ENCODE data around the gene MASP1. TPM values are rescaled to one million over a fixed set of nuclear protein-coding genes. Genes with fewer than 3 reads are reported as not detected.

MASP1 gene
- total RNA-seq, 2 experiments from 2014 or later: not detected

GRCh38 chr3:187230011-187230410 lies 61.5 kb downstream of the MASP1 start:
- ChIA-PET POLR2A (interaction anchor here (1.2 kb wide), 1 partner anchor 21 kb away, joined by 3 read pairs; no protein-coding TSS in a partner anchor), CTCF (ENCODE audit: unreplicated experiment) (no interaction called here)
- Histone ChIP-seq H2AFZ (ENCODE audit: low read length) (no peak overlapping the region), H3K4me1 (ENCODE audit: insufficient read depth, low read length, poor library complexity, severe bottlenecking) (no peaks in the 10 kb centered on the region), H3K36me3 (ENCODE audit: insufficient read depth, low read length) (no peaks in the 10 kb centered on the region), H3K27ac (ENCODE audit: low read depth, low read length, poor library complexity, severe bottlenecking) (no peak overlapping the region), H3K9me2 (ENCODE audit: insufficient read depth, low read length) (no peaks in the 10 kb centered on the region), H3K9me3 (ENCODE audit: low read length) (no peaks in the 10 kb centered on the region), H3K79me2 (ENCODE audit: insufficient read depth, low read depth, low read length) (no peaks in the 10 kb centered on the region), H4K20me1 (ENCODE audit: insufficient read depth, low read length) (no peaks in the 10 kb centered on the region), H3K4me2 (ENCODE audit: low read length) (no peak overlapping the region), H3K4me3 (ENCODE audit: low read depth, low read length, poor library complexity, severe bottlenecking) (no peak overlapping the region)
- no TSS peak for BruUV-seq (replicated peaks)
- intact Hi-C loops (cut with micrococcal nuclease; ENCODE audit: unreplicated experiment): no loop called here
- no peak for DNase-seq (ENCODE audit: low spot score)
- TF ChIP-seq EZH2phosphoT487 (IDR thresholded peaks at IDR 0.05; ENCODE audit: borderline replicate concordance, low read depth, low read length): no peak
- TF ChIP-seq, protein P1, sequence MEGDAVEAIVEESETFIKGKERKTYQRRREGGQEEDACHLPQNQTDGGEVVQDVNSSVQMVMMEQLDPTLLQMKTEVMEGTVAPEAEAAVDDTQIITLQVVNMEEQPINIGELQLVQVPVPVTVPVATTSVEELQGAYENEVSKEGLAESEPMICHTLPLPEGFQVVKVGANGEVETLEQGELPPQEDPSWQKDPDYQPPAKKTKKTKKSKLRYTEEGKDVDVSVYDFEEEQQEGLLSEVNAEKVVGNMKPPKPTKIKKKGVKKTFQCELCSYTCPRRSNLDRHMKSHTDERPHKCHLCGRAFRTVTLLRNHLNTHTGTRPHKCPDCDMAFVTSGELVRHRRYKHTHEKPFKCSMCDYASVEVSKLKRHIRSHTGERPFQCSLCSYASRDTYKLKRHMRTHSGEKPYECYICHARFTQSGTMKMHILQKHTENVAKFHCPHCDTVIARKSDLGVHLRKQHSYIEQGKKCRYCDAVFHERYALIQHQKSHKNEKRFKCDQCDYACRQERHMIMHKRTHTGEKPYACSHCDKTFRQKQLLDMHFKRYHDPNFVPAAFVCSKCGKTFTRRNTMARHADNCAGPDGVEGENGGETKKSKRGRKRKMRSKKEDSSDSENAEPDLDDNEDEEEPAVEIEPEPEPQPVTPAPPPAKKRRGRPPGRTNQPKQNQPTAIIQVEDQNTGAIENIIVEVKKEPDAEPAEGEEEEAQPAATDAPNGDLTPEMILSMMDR (conservative IDR thresholded peaks at IDR 0.05; ENCODE audit: low read length): no peak

DNA sequence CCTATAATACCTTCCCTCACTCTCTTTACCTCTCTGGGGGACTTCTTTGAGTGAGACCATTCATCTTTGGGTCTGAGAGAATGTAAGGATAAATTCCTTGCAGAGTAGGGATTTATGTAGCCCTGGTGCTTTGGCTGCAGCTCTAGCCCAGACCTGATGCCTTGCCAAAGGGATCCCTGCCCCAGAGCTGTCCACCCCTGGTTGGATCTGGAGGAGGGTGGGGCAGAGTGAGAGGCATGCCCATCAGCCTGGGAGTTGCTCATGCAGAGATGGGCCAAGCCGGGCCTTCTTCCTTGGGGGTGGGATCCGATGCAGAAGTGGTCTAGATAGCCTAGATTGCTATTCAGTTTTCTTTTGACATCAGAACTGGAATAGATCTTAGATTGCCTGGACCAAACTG lies 62.8 kb downstream of the MASP1 start:
- no peaks in the 10 kb centered on the region for H3K9me2 ChIP-seq (ENCODE audit: insufficient read depth, low read length)
- H2AFZ ChIP-seq (ENCODE audit: low read length): no peak overlapping the region
- ChIA-PET POLR2A (no interaction called here), CTCF (ENCODE audit: unreplicated experiment) (no interaction called here)
- H3K79me2 ChIP-seq (ENCODE audit: insufficient read depth, low read depth, low read length): no peaks in the 10 kb centered on the region
- H4K20me1 ChIP-seq (ENCODE audit: insufficient read depth, low read length): no peaks in the 10 kb centered on the region
- DNase-seq (ENCODE audit: low spot score): no peak
- no peak overlapping the region for H3K4me2 ChIP-seq (ENCODE audit: low read length)
- H3K36me3 ChIP-seq (ENCODE audit: insufficient read depth, low read length): no peaks in the 10 kb centered on the region
- no peak overlapping the region for H3K4me3 ChIP-seq (ENCODE audit: low read depth, low read length, poor library complexity, severe bottlenecking)
- intact Hi-C loops (cut with micrococcal nuclease; ENCODE audit: unreplicated experiment): no loop called here
- H3K9me3 ChIP-seq (ENCODE audit: low read length): no peaks in the 10 kb centered on the region
- H3K4me1 ChIP-seq (ENCODE audit: insufficient read depth, low read length, poor library complexity, severe bottlenecking): no peaks in the 10 kb centered on the region
- H3K27ac ChIP-seq (ENCODE audit: low read depth, low read length, poor library complexity, severe bottlenecking): no peak overlapping the region
- no TSS peak for BruUV-seq (replicated peaks)
- TF ChIP-seq, protein P1 (conservative IDR thresholded peaks at IDR 0.05; ENCODE audit: low read length): no peak
- TF ChIP-seq EZH2phosphoT487 (IDR thresholded peaks at IDR 0.05; ENCODE audit: borderline replicate concordance, low read depth, low read length): no peak

DNA sequence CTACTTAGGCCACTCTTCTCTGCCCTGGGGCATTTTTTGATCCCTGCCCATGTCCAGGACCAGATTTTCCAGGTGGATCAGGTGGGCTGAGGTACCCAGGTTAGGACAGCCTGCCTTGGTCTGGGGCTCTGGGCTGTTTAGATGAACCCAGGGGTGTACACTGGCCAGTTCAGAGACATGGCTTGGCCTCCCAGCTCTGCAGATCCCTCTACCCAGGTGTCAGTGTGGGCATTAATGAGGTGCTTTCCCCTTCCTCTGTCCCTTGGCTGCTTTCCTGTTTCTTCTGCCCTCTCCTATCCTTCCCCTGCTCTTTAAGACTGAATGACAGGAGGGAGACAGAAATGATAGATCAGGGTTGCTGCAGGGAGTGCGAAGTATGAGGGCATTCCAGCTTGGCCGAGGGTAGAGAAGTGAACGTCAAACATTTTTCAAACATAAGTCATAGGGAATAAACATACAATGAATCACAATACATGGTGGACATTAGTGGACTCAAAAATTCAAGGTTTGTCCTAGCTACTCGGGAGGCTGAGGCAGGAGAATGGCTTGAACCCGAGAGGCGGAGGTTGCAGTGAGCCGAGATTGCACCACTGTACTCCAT lies 63.8 kb downstream of the MASP1 start:
- Histone ChIP-seq H2AFZ (ENCODE audit: low read length) (no peak overlapping the region), H3K4me1 (ENCODE audit: insufficient read depth, low read length, poor library complexity, severe bottlenecking) (no peaks in the 10 kb centered on the region), H3K27ac (ENCODE audit: low read depth, low read length, poor library complexity, severe bottlenecking) (no peak overlapping the region), H3K9me2 (ENCODE audit: insufficient read depth, low read length) (no peaks in the 10 kb centered on the region), H3K36me3 (ENCODE audit: insufficient read depth, low read length) (no peaks in the 10 kb centered on the region), H4K20me1 (ENCODE audit: insufficient read depth, low read length) (no peaks in the 10 kb centered on the region), H3K4me3 (ENCODE audit: low read depth, low read length, poor library complexity, severe bottlenecking) (no peak overlapping the region), H3K79me2 (ENCODE audit: insufficient read depth, low read depth, low read length) (no peaks in the 10 kb centered on the region), H3K4me2 (ENCODE audit: low read length) (no peak overlapping the region), H3K9me3 (ENCODE audit: low read length) (no peaks in the 10 kb centered on the region)
- DNase-seq (ENCODE audit: low spot score): no peak
- intact Hi-C loops (cut with micrococcal nuclease; ENCODE audit: unreplicated experiment): no loop called here
- ChIA-PET POLR2A (interaction anchor here (0.5 kb wide), 1 partner anchor 1764 kb away, joined by 11 read pairs; no protein-coding TSS in a partner anchor), CTCF (ENCODE audit: unreplicated experiment) (no interaction called here)
- no TSS peak for BruUV-seq (replicated peaks)
- TF ChIP-seq, protein P1 (conservative IDR thresholded peaks at IDR 0.05; ENCODE audit: low read length): no peak
- TF ChIP-seq EZH2phosphoT487 (IDR thresholded peaks at IDR 0.05; ENCODE audit: borderline replicate concordance, low read depth, low read length): no peak

Data from OCI-LY7 (cell line).